ENCODE data around the gene FNTB. TPM values are rescaled to one million over a fixed set of nuclear protein-coding genes. Genes with fewer than 3 reads are reported as not detected.

The FNTB gene
- total RNA-seq, 1 experiment from 2014 or later, result 17.9 TPM

DNA sequence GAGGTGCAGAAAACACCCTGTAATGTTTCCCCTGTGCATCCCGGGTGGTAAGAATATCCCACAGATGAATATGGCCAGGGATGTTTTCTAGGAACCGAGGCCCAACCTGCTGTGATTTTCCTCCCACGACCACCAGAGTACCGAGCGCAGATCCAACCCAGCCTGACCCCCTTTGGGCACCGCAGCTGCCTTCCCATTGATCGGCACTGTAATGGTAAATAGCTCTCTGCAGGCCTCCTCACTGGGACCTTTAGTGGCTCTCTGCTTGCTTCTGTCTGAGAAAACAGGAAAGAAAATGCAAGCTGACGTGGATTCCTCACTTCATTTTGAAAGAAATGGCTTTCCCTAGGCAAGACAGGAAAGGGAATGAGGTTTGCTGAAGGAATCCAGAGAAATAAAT lies 12.1 kb upstream of the FNTB start:
- no peak for DNase-seq (ENCODE audit: low read depth)

DNA sequence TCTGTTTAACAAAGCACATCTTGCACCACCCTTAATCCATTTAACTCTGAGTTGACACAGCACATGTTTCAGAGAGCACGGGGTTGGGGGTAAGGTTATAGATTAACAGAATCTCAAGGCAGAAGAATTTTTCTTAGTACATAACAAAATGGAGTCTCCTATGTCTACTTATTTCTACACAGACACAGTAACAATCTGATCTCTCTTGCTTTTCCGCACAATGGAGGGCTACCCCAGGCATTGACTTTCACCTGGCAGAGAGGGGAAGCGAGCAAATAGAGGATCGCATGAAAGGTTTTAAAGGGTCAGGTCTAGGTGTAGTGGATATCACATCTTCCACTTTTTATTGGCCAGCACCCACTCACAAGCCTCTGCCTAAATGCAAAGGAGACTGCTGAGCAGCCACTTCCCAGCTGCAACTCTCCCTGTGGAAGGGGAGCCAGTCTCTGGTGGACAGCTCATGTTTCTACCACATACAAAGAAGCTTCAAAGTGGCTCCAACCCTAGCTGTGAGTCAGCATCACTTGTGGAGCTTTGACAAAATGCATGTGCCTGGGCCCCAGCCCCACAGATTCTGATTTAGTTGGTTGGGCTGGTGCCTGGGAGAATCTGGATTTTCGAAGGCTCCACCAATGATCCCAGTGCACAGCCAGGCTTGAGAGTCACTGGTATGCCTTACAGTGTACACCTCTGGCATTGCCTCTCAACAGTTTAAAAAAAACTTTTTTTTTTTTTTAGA lies 7.2 kb upstream of the FNTB start:
- DNase-seq (ENCODE audit: low read depth), result peak; percentile 33

DNA sequence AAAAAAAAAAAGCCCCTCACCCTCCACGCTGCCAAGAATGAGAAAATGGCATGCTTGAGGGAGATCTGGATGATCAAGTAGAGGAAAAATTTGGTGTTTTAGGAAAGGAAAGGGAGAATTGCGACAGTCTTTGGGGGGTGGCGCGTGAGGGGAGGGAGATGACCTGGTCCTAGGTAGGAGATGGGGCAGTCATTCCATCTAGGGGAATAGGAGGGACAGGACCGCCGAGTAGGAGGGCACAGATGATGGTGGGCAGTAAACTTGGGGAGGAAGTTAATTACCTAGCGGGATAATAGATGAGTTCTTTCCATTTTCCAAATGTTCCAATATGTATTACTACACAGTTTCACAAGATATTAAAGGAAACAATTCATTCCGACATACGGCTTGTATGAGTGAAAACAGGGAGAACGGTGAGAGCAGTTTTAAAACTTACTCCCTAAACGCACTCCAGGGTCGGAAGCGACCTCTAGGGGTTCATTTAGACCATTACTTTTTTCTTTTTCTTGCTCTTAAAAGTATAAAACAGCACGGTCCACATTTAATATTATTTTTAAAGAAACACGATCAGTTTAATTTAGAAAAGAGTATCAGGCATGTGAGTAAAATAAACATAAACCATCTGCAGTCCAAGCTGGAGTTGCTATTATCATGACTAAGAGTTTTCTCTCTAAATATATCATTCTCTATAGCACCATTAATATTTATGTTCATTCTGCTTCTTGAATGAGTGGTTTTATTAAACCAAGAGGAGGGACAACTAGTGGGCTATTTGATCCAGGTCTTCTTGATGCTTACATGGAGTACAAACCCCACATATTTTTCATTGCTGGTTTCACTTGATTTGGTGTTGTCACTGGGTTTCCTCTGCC lies 3.0 kb upstream of the FNTB start:
- peak; percentile 48 for DNase-seq (ENCODE audit: low read depth)

DNA sequence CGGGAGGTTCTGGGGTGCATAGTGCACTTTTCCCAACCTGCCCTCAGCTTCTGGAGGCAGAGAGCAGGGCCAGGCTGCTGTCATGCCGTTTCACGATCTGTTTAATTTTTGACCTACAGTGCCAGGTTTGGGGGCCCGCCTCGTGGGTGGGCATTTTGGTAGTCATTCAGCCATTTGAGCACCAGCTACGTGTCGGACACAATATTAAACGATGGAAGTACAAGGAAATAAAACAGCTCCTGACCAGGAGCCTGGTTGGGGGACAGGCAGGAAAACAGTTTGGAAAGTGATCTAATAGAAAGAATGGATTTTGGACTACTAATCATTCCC lies 708 bp downstream of the FNTB start:
- no peak for DNase-seq (ENCODE audit: low read depth)

DNA sequence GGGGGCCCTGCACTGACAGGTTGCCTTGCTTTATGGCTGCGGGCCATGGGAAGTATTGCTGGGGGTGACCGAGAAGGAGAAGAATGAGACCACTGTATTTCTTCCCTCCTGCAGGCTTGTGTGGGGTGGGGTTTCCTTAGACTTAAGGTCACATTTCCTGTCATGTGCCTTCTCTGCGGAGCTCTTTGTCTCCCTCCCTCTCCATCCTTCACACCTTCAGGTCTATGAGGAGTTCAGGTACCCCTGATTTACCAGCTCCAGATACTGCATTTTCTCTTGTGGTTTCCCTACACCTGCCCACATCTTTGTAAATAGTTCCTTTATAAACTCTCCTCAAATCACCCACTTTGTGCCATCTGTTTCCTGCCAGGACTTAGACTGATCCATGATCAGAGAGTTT lies 3.6 kb downstream of the FNTB start:
- no peak for DNase-seq (ENCODE audit: low read depth)

DNA sequence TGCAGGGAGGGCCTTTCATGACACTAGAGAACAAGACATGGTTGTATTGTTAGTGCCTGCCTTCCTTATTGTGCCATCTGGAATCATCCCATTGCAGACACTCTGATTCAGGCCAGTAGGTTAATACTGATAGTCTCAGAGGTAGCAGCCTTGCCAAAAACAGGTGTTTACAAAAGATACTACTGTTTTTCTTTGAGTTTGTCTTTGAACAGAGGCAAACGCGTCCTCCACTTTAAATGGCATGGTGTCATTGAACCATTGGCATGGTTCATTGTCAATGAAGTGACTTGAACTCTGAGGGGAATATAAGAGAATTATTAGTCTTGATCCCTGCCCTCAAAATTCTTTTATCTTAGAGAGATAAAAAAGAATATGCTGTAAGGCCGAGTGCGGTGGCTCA lies 4.2 kb downstream of the FNTB start:
- no peak for DNase-seq (ENCODE audit: low read depth)

DNA sequence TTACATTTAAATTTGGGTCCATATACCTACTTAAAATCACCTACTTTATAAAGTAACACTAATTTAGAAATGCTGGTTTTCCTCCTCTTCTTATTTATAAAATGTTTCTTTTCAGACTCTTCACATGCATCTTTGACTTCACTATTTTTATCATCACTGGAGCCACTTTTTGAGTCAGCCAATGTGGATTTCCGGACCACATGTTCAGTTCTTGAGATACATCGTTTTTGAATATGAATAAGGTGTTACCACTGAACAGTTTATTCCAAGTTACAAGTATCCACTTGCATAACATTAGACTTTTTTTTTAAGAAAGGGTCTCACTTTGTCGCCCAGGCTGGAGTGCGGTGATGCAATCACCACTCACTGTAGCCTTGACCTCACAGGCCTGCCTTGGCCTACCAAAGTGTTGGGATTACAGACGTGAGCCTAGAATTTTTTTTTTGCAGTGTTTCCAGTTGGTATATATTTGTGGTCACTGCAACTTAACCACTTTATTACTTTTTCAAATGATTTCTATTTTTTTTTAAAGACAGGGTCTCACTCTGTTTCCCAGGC lies 5.7 kb downstream of the FNTB start:
- no peak for DNase-seq (ENCODE audit: low read depth)

DNA sequence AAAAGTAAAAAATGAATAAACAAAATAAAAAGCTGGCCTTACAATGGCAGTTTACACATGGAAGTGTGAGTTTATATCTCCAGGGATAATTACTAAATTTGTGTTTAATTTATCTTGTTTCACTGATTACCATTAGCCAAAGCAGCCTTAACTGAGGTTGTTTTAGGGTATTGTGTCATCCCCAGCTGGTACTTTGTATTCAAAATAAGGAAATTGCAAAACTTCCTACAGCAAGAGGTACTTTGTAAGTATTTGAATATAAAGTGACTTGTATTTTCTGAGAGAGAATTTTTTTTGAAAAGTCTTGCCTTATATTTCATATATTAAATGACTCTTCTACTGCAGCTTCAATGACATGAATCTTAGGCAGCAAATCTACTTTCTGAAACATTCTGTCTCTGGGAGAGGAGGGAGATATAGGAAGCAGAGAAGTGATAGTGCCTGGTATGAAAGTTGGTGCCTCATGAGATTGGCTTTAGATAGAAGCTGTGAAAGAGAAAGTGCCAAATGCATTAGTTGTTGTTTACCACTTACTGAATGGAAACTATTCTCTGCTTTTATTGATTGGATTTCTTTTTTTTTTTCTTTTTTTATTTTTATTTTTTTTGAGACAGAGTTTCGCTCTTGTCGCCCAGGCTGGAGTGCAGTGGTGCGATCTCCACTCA lies 6.7 kb downstream of the FNTB start:
- DNase-seq (ENCODE audit: low read depth), result no peak

DNA sequence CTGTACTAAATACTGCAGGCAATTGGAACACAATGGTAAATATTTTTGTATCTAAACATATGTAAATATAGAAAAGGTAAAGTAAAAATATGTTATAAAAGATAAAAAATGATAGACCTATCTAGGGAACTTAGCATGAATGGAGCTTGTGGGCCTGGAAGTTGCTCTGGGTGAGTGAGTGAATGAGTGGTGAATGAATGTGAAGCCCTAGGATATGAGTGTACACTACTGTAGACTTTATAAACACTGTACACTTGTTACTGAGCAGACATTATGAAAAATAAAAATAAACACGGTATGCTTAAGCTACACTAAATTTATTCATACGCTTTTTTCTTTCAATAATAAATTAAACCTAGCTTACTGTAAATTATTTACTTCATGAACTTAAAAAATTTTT lies 7.8 kb downstream of the FNTB start:
- no peak for DNase-seq (ENCODE audit: low read depth)

DNA sequence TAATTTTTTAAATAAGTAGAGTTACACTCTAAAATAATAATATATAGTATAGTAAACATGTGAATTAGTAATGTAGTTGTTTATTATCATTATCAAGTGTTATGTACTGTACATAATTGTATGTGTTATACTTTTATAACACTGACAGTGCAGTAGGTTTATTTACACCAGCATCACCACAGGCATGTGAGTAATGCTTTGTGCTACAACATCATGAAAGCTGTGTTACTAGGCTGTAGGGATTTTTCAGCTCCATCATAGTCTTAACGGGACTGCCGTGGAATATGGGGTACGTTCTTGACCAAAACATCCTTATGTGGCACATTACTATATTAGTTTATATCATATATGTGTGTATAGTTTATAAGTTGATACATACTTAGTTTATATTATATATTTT lies 8.6 kb downstream of the FNTB start:
- DNase-seq (ENCODE audit: low read depth), result no peak

DNA sequence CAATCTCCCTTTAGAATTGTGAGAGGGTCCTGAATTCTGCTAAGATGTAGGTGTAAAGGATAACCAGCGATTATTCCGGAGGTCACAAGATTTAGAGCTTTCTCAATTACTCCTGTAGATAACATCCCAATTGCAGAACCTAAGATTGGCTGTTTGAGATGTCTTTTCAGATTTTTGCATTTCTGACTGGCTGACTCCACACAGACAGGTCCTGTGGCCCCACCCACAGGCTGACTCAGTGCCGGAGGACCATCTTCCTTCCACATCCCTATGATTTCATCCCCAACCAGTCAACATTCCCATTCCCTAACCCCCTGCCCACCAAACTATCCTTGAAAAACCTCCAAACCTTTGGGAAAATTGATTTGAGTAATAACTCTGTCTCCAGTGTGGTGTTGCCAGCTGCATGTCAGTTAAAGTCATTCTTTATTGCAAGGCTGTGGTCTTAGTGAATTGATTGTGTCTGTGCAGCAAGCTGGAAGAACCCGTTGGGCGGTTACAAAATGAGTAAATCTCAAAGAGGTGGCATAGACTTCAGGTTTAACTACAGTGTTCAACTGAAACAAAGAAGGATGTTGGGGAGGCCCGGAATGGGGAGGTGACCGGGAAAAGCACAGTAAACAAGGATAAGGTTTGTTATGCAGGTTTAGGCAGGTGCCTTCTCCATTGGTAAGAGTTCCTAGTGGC lies 10.6 kb downstream of the FNTB start:
- DNase-seq (ENCODE audit: low read depth), result peak; percentile 23

DNA sequence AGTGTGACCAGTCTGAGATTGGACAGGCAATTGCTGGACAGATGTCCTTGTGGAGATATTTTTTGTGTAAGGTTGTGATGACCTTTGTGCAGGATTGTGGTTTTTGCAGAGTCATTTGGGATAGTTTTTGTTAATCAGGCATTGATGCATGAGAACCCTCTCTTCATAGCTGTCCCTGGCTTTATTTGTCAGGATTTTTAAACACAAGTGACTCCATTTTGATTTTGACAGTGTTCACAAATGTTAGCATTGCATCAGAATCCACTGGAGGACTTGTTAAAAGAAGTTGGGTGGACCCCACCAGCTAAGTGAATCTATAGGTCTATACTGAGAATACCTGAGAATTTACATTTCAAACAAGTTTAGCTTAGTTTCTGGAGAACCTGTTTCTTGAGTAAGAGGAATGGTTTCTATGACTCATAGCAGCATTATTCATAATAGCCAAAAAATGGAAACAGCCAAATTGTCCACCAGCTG lies 11.8 kb downstream of the FNTB start:
- DNase-seq (ENCODE audit: low read depth), result peak; percentile 45

DNA sequence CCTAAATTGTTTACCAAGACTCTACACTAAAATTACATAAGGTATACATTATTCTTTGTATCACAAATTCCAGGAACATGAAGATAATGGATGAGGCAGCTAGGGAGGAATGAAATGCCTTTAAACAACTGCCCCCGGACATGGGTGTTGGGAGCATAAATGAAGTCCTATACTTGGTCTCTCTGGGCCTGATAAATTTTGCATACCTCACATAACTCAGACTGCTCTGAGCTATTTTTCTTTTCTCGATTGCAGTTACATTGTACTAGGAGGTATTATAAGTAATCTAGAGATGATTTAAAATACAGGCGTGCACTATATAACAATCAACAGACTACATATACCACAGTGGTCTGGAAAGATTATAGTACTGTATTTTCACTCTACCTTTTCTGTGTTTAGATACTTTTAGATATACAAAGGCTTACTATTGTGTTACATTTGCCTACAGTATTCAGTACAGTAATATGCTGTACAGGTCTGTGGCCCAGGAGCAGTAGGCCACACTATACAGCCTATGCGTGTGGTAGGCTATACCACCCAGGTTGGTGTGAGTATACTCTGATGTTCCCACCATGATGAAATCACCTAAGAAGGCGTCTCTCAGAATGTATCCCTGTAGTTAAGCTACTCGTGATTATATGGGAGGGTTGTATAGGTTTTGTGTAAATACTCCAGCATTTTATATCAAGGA lies 14.3 kb downstream of the FNTB start:
- DNase-seq (ENCODE audit: low read depth), result peak; percentile 35

DNA sequence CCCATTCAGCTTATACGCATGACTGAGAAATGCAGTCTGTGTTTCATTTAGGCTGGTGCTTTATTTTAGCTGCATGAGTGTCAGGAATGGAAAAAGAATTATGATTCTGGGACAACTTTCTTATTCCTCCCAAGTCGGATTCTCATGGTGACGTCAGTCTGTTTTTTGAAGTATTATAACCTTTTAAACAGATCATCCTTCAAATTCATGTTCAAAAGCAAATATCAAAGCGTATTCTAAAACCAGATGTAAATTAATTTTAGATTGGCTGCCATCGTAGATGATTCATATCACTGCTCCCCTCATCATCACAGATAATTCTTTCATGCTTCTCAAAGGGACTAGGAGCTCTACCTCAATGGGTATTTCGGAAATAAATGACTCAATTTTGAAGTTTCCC lies 15.0 kb downstream of the FNTB start:
- DNase-seq (ENCODE audit: low read depth), result no peak

DNA sequence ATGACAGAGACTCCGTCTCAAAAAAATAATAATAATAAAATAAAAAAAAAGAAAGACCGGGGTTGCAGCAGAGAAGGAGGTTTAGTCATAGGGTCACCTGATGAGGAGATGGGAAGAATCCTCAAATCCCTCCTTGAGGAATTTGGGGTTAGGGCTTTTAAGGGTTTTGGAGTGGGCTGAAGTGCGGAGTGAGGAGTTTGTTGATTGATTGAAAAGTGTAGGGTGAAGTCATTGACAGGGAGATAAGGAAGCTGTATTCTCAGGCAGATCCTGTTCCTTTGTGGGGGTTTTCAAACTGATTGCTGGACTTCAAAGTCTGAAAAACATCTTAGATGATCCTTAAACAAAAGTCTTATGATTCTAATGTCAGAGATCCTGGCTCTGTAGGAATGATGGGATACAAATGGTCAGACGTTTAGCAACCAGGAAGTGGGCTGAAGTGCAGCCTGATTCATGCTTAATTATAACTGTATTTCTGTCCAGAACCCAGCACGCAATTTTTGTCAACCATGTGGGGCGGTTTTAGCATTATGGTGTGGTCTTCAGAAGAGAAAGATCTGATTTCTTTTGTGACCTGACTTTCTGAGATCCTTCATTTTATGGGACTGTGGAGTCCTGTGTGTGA lies 16.0 kb downstream of the FNTB start:
- DNase-seq (ENCODE audit: low read depth), result peak; percentile 69

DNA sequence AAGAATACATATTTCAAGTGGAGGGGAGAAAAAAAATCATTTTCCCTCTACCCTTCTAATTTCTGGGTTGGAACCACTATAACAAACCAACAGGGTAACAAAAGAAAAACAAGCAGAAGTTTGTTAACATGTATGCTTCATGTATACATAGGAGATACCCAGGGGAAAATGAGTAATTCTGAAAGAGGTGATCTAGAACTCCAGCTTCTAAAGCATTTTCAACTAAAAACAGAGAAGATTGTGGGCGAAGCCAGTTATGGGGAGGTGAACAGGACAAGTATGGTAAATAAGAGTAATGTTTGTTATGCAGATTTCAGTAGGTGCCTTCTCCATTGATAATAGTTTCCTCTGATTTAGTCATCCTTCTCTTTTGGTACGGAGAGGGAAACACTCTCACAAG lies 16.7 kb downstream of the FNTB start:
- DNase-seq (ENCODE audit: low read depth), result no peak

DNA sequence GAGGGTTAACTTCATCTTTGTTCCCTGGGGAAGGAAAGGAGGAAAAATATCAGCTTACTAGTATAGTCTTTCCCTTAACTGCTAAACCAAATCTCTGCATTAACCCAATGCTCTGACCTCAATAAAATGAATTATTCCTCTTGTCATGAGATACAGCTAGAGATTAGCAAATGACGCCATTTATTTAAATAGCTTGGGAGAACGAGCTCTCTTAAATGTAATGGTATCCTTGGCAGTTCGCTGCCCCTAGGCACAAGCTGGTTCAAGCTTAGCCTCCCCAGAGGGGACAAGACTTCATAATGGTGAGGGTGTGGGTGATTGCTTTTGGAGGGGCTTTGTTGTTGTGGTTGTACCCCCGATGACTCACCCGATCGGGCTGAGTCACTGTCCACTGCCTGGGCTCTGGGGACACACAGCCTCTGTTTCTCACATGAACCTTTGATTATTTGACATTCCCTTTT lies 19.6 kb downstream of the FNTB start:
- DNase-seq (ENCODE audit: low read depth), result peak; percentile 77

DNA sequence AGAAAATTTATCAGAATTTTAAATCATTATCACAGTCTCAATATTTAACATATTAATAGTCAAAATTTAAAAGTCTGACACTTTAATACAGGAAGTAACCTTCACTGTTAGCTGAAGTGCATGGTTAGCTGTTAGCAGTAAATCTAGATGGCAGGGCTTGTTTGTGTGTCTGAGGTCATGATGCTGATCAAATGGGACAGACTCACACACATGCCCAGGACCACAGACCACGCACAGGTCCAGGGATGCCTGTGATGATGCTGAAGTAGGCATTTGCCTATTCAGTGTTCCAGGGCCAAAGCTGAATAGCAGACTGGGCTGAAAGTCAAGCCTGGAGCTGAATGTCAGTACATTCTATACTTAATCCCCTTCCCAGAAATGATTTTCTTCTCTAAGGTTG lies 20.5 kb downstream of the FNTB start:
- DNase-seq (ENCODE audit: low read depth), result no peak

DNA sequence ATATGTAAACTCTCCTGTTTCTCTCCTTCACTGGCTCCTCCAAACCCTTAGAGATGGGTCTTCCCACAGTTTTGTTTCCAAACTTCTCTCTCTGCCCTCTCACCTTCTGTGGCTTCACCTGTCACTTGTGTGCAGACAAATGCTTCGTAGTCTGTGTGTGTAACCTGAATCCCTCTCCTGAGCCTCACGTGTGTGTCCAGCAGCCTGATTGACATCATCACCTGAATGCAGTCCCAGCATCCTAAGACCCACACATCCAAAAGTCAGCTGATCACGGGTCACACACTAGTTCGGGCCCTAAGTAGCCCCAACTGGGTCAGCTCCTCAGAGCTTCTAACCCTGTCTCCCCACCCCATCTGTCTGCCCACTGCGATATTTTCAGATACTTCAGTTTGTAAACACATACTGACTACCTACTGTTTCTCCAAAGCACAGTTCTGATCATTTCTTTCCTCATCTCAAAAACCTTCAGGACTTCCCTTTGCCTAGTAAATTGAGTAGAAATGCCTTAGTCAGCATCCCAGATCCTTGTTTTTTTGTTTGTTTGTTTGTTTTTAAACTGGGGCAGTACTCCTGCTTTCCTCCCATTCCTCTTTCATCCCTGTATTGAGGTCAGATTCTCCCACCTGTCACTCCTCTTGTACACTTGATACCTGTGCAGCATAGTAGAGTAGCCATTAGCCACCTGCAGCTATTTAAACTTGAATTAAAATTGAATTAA lies 23.7 kb downstream of the FNTB start:
- no peak for DNase-seq (ENCODE audit: low read depth)

DNA sequence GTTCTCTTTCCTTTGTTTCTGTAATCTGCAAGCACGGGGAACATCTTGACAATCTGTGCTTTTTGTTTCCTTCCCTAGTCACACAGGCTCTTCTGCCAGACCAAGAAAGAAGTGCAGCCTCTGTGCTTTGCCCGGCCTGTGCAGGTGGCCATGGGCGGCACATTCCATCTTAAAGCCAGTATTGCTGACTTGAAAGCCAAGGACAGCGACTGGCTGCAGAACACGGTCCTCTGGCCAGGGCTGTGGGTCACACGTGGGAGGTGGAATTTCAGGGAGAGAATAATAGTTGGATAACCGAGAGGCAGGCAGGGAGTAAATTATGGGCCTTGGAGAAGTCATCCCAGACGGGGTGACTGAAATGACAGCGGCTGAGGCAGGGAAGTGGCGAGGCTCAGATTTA lies 24.8 kb downstream of the FNTB start:
- no peak for DNase-seq (ENCODE audit: low read depth)
